GM10248 (cell line): ENCODE results near the gene SHISA7.
"Not testable (repeated sequence)": the region's sequence is repeated elsewhere in the genome, so short reads cannot be mapped to it uniquely, and the experiment has no call there.

Experiments used
- CTCF ChIA-PET: fragments of 300-600 bp; sonication (Branson Sonifier 250); formaldehyde crosslinking; extraction: SDS; loops from one replicate; lab custom pipeline; 2021; ENCODE audit warnings: antibody characterized with exemption; lab: Yijun Ruan, JAX
- POLR2A ChIA-PET: fragments of 350-650 bp; sonication (Branson Sonifier 250); formaldehyde crosslinking; extraction: SDS; loops from one replicate; lab custom pipeline; 2020; ENCODE audit warnings: antibody characterized with exemption; lab: Yijun Ruan, JAX
- DNase-seq: peaks from one replicate; pipeline ENCODE4 v3.0.0; 2012; ENCODE audit errors: extremely low spot score
- CTCF ChIP-seq: IDR thresholded peaks from 2 replicates; pipeline ENCODE4 v1.5.1; 2012; ENCODE audit warnings: mild to moderate bottlenecking, low read depth; ENCODE audit errors: extremely low read depth, missing control alignments, control extremely low read depth

Gene SHISA7

GRCh38 chr19:55423225-55424005 lies 19.7 kb downstream of the SHISA7 start:
- ChIA-PET CTCF (interaction anchor here (1.1 to 1.4 kb wide), 2 partner anchors 122 to 282 kb away, joined by 3 read pairs; no protein-coding TSS in a partner anchor), POLR2A (no interaction called here)
- no peak for TF ChIP-seq CTCF
- no peak for DNase-seq

GRCh38 chr19:55421281-55421680 lies 21.8 kb downstream of the SHISA7 start:
- DNase-seq, POLR2A ChIA-PET, CTCF ChIA-PET: not testable (repeated sequence)

- TF ChIP-seq CTCF = no peak
- DNase-seq = no peak
- CTCF ChIA-PET = interaction anchor here (0.9 to 5.2 kb wide), 9 partner anchors 10 to 331 kb away, joined by 3 to 24 read pairs (median 4); no protein-coding TSS in a partner anchor
- POLR2A ChIA-PET = interaction anchor here (0.6 kb wide), 1 partner anchor 88 kb away, joined by 3 read pairs; no protein-coding TSS in a partner anchor
These were observed 23.4 kb downstream of the SHISA7 start for GRCh38 chr19:55419624-55420236.

- TF ChIP-seq CTCF = no peak
- POLR2A ChIA-PET = interaction anchor here (2.1 kb wide), 1 partner anchor 12 kb away, joined by 7 read pairs; the partner anchor contains the start of gene UBE2S
- CTCF ChIA-PET = interaction anchor here (0.9 to 5.2 kb wide), 18 partner anchors 8 to 331 kb away, joined by 3 to 28 read pairs (median 4); no protein-coding TSS in a partner anchor
- DNase-seq = no peak
These were observed 24.0 kb downstream of the SHISA7 start for GRCh38 chr19:55419103-55419502.

- ChIA-PET POLR2A (interaction anchor here (2.1 kb wide), 1 partner anchor 11 kb away, joined by 7 read pairs; the partner anchor contains the start of gene UBE2S), CTCF (interaction anchor here (0.7 to 5.2 kb wide), 30 partner anchors 9 to 529 kb away, joined by 3 to 28 read pairs (median 4); partner anchors contain the start of gene TMEM238)
- DNase-seq = peak; percentile 71
These were observed 24.9 kb downstream of the SHISA7 start for GRCh38 chr19:55418185-55418584.

GRCh38 chr19:55410168-55410567 lies 32.9 kb downstream of the SHISA7 start:
- TF ChIP-seq CTCF = no peak
- ChIA-PET POLR2A (no interaction called here), CTCF (interaction anchor here (1.4 to 2.1 kb wide), 2 partner anchors 8 to 20 kb away, joined by 4 to 7 read pairs; no protein-coding TSS in a partner anchor)
- no peak for DNase-seq

More at GRCh38 chr19:55418185-55418584, 24.9 kb downstream of the SHISA7 start:
- peak; percentile 71 for TF ChIP-seq CTCF

GRCh38 chr19:55409179-55409578 lies 33.9 kb downstream of the SHISA7 start:
- DNase-seq, POLR2A ChIA-PET: not testable (repeated sequence)
- CTCF ChIA-PET = interaction anchor here (1.0 to 2.1 kb wide), 4 partner anchors 9 to 270 kb away, joined by 3 to 7 read pairs (median 4); no protein-coding TSS in a partner anchor
